Mesodermal cell (in vitro differentiated cells): ENCODE data around the gene MYCBP2. TPM values are rescaled to one million over a fixed set of nuclear protein-coding genes. Genes with fewer than 3 reads are reported as not detected.

Experiments
- H3K27ac ChIP-seq: 2 replicates; pipeline ENCODE4 v1.7.0; 2013; ENCODE audit warnings: mild to moderate bottlenecking, low read depth, low read length, moderate library complexity; ENCODE audit not compliant: severe bottlenecking
- H3K36me3 ChIP-seq: 2 replicates; pipeline ENCODE4 v1.7.1; 2013; ENCODE audit warnings: mild to moderate bottlenecking, low read length, moderate library complexity; ENCODE audit not compliant: control insufficient read depth, insufficient read depth
- H3K4me1 ChIP-seq: one replicate; pipeline ENCODE4 v1.7.1; 2013; ENCODE audit warnings: mild to moderate bottlenecking, low read length; ENCODE audit not compliant: insufficient read depth, control insufficient read depth, poor library complexity, severe bottlenecking
- H3K4me3 ChIP-seq: 2 replicates; pipeline ENCODE4 v1.7.0; 2013; ENCODE audit warnings: low read length, control low read depth, mild to moderate bottlenecking; ENCODE audit not compliant: insufficient read depth, poor library complexity, severe bottlenecking; ENCODE audit errors: extremely low read depth
- H3K9me3 ChIP-seq: 2 replicates; pipeline ENCODE4 v1.7.1; 2013; ENCODE audit warnings: mild to moderate bottlenecking, low read length, moderate library complexity; ENCODE audit not compliant: control insufficient read depth
- WGBS, 2 experiments: methylation state at CpG; one replicate each; pipeline ENCODE4 v1.1.5; 2013; ENCODE audit warnings: missing lambda C conversion rate in 2 of 2; ENCODE audit not compliant: insufficient coverage in 2 of 2; 5-methylcytosine and 5-hydroxymethylcytosine counted together
- polyA plus RNA-seq, 2 experiments: library from polyadenylated mRNA; stranded (reverse); fragments of 50-300 nt; gene quantifications; one replicate each; pipeline ENCODE4 v1.2.3, GENCODE V29; 2013

The MYCBP2 gene, protein sequence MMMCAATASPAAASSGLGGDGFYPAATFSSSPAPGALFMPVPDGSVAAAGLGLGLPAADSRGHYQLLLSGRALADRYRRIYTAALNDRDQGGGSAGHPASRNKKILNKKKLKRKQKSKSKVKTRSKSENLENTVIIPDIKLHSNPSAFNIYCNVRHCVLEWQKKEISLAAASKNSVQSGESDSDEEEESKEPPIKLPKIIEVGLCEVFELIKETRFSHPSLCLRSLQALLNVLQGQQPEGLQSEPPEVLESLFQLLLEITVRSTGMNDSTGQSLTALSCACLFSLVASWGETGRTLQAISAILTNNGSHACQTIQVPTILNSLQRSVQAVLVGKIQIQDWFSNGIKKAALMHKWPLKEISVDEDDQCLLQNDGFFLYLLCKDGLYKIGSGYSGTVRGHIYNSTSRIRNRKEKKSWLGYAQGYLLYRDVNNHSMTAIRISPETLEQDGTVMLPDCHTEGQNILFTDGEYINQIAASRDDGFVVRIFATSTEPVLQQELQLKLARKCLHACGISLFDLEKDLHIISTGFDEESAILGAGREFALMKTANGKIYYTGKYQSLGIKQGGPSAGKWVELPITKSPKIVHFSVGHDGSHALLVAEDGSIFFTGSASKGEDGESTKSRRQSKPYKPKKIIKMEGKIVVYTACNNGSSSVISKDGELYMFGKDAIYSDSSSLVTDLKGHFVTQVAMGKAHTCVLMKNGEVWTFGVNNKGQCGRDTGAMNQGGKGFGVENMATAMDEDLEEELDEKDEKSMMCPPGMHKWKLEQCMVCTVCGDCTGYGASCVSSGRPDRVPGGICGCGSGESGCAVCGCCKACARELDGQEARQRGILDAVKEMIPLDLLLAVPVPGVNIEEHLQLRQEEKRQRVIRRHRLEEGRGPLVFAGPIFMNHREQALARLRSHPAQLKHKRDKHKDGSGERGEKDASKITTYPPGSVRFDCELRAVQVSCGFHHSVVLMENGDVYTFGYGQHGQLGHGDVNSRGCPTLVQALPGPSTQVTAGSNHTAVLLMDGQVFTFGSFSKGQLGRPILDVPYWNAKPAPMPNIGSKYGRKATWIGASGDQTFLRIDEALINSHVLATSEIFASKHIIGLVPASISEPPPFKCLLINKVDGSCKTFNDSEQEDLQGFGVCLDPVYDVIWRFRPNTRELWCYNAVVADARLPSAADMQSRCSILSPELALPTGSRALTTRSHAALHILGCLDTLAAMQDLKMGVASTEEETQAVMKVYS (N-terminal part only)
- 25.3 TPM for polyA plus RNA-seq (2013, experiment 1 of 2)
- polyA plus RNA-seq (2013, experiment 2 of 2), result 19.8 TPM

DNA sequence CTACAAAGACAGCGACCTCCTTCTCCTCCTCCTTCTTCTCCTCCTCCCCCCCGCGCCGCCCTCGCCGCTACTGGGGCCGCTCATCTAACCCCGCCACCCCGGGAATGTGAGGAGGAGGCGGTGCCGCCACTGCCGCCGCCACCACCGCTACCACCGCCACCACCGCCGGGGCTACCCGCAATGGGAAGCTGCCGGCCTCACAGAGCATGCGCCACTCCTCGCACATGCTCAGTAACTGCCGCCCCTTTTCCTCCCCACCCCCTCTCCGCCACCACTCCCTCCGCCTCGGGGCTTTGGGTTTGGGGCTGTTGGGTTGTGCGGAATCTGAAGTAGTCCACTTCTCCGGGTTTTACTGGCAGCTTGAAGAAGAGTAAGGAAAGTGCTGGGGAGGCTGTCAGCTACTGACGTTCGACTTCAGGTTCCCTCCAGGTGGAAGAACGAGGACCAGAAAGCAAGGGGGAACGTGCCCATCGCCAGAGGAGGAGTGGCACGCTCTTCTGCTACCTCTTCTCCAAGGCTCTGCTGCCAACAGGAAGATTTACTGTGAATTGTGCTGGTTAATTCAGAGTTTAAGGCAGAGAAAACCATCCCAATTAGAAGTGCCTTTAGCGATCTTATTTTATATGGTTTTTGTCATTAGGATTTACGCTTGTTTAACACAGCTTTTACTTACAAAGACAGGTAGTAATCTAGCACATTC lies at the start of gene MYCBP2:
TSS of gene MYCBP2 (minus strand) at position 190 of the 700 bp plus-strand sequence. CDS start 319 bp downstream, outside the sequence.
- Histone ChIP-seq H3K36me3 (no peaks in the 10 kb centered on the region), H3K9me3 (no peaks in the 10 kb centered on the region), H3K27ac (peak within 1 kb of the TSS; percentile 74), H3K4me1 (no peaks in the 10 kb centered on the region), H3K4me3 (peak within 1 kb of the TSS; percentile 84)
- WGBS, 2 experiments, result 0 to 1% methylated on average over 10 to 15 of the region's 35 CpGs

DNA sequence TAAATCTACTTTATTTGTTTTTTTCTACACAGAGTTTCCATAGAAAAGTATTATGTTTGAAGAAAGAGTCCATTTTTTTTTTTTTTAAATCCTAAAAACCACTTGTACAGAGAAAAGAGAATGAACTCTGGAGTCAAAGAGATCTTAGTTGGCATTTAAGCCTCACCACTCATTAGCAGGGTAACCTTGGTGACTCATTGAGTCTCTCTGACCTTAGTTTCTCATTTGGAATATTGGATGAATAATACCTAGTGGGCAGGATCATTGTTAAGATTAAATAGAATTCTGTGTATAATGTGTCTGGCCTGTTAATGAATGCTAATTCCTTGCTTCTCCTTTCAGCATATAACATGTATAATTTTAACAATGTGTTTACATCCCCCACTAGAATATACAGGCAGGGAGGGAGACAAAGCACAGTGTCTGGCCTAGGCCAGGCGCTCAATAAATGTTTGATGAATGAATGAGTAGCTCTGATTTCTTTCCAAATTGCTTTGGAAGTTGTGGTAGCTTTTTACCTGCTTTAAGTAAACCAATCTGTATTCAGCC lies 48.7 kb upstream of the MYCBP2 start:
- no peaks in the 10 kb centered on the region for H3K9me3 ChIP-seq
- H3K4me3 ChIP-seq, result no peak overlapping the region
- no peaks in the 10 kb centered on the region for H3K4me1 ChIP-seq
- WGBS, 2 experiments, result no CpG with 5 or more reads among the region's 1 CpG
- H3K36me3 ChIP-seq, result no peaks in the 10 kb centered on the region
- H3K27ac ChIP-seq, result no peak overlapping the region

DNA sequence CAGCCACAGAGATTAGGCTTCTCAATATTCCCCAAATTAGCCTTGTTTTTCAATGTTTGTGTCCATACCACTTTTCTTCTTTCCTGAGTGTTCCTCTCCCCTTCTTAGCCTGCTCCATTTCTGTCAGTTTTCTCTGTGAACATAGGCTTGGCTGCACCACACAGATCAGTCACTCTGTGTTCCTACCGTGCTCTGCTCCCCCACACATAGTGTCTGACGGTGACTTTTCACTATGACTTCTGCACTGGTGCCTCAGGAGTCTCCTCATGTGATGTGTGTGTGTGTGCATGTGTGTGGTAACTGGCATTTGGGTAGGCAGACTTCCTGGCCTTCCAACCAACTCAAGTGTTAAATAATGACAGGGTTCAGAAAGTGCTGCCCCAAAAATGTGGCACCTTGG lies 47.9 kb upstream of the MYCBP2 start:
- 44% methylated on average over 1 of the region's 2 CpGs; no CpG with 5 or more reads in 1 of the 2 experiments for WGBS, 2 experiments
- no peaks in the 10 kb centered on the region for H3K36me3 ChIP-seq
- H3K27ac ChIP-seq, result no peak overlapping the region
- no peak overlapping the region for H3K4me3 ChIP-seq
- H3K9me3 ChIP-seq, result no peaks in the 10 kb centered on the region
- no peaks in the 10 kb centered on the region for H3K4me1 ChIP-seq

DNA sequence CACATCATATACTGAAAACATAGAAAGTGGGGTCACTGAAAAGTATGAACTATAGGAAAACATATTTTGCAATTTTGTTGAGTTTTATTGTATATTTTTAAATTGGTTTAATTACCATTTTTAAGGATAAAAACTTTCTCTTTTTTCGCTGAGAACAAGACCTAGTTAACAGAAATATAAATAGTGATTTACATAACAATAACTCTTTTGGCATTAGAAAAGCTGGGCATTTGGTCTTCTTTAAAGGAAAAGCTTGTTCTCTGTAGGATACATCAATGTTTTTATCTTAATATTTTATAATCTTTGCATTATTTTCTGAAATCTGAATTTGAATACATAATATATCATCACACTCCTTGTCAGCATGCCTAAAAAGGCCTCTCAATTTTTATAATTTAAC lies 47.4 kb upstream of the MYCBP2 start:
- WGBS, 2 experiments, result no CpG with 5 or more reads among the region's 1 CpG
- H3K36me3 ChIP-seq, result no peaks in the 10 kb centered on the region
- H3K27ac ChIP-seq, result no peak overlapping the region

DNA sequence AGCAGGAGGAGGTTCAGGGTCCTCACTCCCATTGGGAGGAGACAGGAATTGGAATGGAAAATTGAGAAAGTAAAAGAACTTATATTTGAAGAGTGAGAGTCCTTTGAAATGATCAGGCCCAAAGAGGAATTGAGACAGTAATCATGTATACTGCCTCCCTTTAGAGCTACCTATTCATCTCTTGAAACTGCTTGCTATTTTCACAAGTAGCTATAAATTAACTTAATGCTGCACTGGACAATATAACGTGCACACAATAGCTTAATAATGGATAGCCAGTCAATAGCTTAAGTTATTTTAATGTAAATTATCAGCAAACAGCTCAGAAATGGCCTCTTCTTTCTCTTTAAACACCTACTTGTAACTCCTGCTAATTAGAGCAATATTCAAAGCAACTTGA lies 46.6 kb upstream of the MYCBP2 start:
- no peak overlapping the region for H3K4me3 ChIP-seq
- no peak overlapping the region for H3K27ac ChIP-seq
- no peaks in the 10 kb centered on the region for H3K4me1 ChIP-seq
- H3K36me3 ChIP-seq, result no peaks in the 10 kb centered on the region
- WGBS, 2 experiments, result no CpG with 5 or more reads among the region's 1 CpG
- H3K9me3 ChIP-seq, result no peaks in the 10 kb centered on the region

More for the DNA sequence above, 47.4 kb upstream of the MYCBP2 start:
- H3K4me3 ChIP-seq, result no peak overlapping the region
- H3K9me3 ChIP-seq, result no peaks in the 10 kb centered on the region
- no peaks in the 10 kb centered on the region for H3K4me1 ChIP-seq

DNA sequence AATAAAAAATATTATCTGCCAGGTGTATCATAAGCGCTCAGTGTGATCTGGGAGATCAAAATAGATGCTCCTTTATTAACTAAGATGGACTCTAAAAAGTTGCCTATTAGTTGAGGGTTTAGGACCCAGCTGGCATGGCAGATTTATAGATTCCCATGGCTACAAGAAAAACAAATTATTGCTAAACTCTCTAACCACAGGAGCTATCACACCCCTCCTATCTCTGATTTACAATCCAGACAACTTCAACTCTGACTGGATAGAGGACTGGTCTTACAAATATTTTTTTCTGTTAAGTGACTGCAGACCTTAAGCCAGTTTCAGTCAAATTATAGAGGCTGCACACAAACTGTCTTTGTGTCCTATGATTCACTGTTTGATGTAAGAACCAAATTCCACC lies 45.4 kb upstream of the MYCBP2 start:
- no CpG with 5 or more reads among the region's 1 CpG for WGBS, 2 experiments
- no peak overlapping the region for H3K27ac ChIP-seq
- no peaks in the 10 kb centered on the region for H3K36me3 ChIP-seq
- H3K4me1 ChIP-seq, result no peaks in the 10 kb centered on the region
- H3K9me3 ChIP-seq, result no peaks in the 10 kb centered on the region
- H3K4me3 ChIP-seq, result no peak overlapping the region

DNA sequence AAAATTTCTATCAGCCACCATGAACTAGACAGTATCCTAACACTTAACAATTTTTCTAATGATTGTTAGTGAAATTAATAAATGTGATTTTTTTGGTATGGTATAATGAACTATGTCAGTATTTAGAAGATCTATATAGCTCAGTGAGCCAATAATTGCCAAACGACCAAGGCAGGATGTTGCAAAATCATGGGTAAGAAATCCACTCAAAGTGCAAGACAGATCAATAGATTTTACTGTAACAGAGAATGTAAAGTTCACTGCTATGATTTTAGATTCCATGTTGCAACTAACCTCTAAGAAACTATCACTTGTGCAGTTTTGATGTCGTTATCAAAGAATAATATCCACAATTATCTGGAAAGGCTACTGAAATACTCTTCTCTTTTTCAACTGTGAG lies 44.0 kb upstream of the MYCBP2 start:
- Histone ChIP-seq H3K4me1 (no peaks in the 10 kb centered on the region), H3K4me3 (no peak overlapping the region), H3K27ac (no peak overlapping the region), H3K36me3 (no peaks in the 10 kb centered on the region), H3K9me3 (no peaks in the 10 kb centered on the region)
- WGBS, 2 experiments, result 86% methylated on average over 1 of the region's 2 CpGs; no CpG with 5 or more reads in 1 of the 2 experiments

DNA sequence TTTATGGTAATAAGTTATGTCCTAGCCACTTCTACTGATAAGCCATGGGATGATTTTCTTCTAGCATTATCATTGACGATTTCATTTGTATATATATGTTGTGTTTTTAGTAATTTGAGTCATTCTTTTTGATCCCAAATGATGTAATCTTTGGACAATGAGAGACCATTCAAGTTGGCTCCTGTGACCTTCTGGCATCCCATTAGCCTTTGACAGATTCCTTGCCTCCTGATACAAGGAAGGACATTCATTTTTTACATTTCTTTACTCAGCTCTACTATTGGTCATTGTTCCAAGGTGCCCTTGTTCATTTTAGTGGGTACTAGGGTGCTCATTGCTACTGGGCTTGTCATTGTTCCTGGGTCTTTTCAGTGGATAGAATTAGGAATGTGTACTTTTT lies 35.3 kb upstream of the MYCBP2 start:
- no peaks in the 10 kb centered on the region for H3K36me3 ChIP-seq
- H3K4me1 ChIP-seq, result no peaks in the 10 kb centered on the region
- no peaks in the 10 kb centered on the region for H3K9me3 ChIP-seq
- no peak overlapping the region for H3K27ac ChIP-seq
- no CpG with 5 or more reads among the region's 1 CpG for WGBS, 2 experiments
- no peak overlapping the region for H3K4me3 ChIP-seq

DNA sequence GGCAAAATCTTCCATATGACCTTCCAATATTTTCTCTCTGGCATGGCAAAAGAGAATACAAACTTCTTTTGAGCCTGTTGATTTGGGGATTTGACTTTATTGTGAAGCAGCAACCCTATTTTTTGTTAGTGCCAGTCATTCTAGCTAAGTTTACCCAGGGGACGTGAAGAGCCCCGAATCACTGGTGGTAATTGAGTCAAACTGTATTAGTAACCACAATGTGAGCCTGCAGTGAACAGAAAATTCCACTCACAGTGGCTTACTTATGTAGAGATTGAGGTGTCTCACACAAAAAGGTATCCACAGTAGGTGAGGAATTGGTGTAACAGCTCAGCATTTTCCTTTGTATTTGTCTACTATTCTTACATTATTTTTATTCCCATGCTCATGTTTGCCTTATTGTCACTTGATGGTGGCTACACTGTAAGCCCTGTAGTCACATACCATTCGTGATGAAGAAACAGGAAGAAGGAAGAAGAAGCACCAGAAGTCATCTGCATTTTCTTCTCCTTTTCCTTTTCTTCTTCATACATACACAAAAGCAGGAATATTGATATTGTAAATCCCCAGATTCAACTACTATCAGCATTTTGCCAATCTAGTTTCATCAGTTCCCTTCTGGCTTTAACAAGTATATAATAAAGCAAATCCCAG lies 33.3 kb upstream of the MYCBP2 start:
- Histone ChIP-seq H3K27ac (no peak overlapping the region), H3K9me3 (no peaks in the 10 kb centered on the region), H3K4me3 (no peak overlapping the region), H3K36me3 (no peaks in the 10 kb centered on the region), H3K4me1 (no peaks in the 10 kb centered on the region)
- 79% methylated on average over 2 of the region's 3 CpGs; no CpG with 5 or more reads in 1 of the 2 experiments for WGBS, 2 experiments
